ENCODE results near the gene FAM32A.

Gene FAM32A

GRCh38 chr19:16185123-16185767 is at the start of gene FAM32A:
FAM32A (plus strand) TSS chr19:16185410; CDS start chr19:16185443, 33 bp downstream.
- peak; percentile 84 to 99 (median 96) for DNase-seq

GRCh38 chr19:16135430-16136127 is 49.6 kb upstream of the FAM32A start:
- DNase-seq, result no peak

- peak in 3 of 58 donors; percentile 4 to 27 (median 10) for DNase-seq
Observed at GRCh38 chr19:16136185-16136999, 48.8 kb upstream of the FAM32A start.

- no peak for DNase-seq
Observed at GRCh38 chr19:16139752-16140151, 45.5 kb upstream of the FAM32A start.

GRCh38 chr19:16141043-16141442 is 44.2 kb upstream of the FAM32A start:
- no peak for DNase-seq

GRCh38 chr19:16142032-16142580 is 43.1 kb upstream of the FAM32A start:
- no peak for DNase-seq

- DNase-seq, result no peak
Observed at GRCh38 chr19:16143399-16144215, 41.6 kb upstream of the FAM32A start, which contains the start of gene HSH2D. HSH2D (plus strand) TSS chr19:16143685; CDS start chr19:16148751, 5,066 bp downstream.

GRCh38 chr19:16144216-16144581 is 41.0 kb upstream of the FAM32A start:
- DNase-seq, result no peak

GRCh38 chr19:16146112-16146511 is 39.1 kb upstream of the FAM32A start:
- no peak for DNase-seq

GRCh38 chr19:16148443-16149229 is 36.6 kb upstream of the FAM32A start:
- DNase-seq, result no peak

- DNase-seq, result no peak
Observed at GRCh38 chr19:16153582-16154336, 31.5 kb upstream of the FAM32A start.

- DNase-seq, result no peak
Observed at GRCh38 chr19:16154557-16154956, 30.7 kb upstream of the FAM32A start.

- no peak for DNase-seq
Observed at GRCh38 chr19:16155128-16155527, 30.1 kb upstream of the FAM32A start.

GRCh38 chr19:16156904-16157303 is 28.3 kb upstream of the FAM32A start:
- DNase-seq, result no peak

- no peak for DNase-seq
Observed at GRCh38 chr19:16157601-16158000, 27.6 kb upstream of the FAM32A start.

- no peak for DNase-seq
Observed at GRCh38 chr19:16159655-16160054, 25.6 kb upstream of the FAM32A start.

- DNase-seq, result no peak
Observed at GRCh38 chr19:16160445-16160942, 24.7 kb upstream of the FAM32A start.

GRCh38 chr19:16160943-16161560 is 24.2 kb upstream of the FAM32A start:
- DNase-seq, result no peak

GRCh38 chr19:16161840-16162239 is 23.4 kb upstream of the FAM32A start:
- DNase-seq, result peak in 4 of 58 donors; percentile 5 to 9 (median 8)
